Stimulated activated CD8-positive, alpha-beta memory T cell treated with anti-CD3 and anti-CD28 coated beads, Interleukin-2, amount 100 ng/mL, for 1 hour (primary cell): ENCODE results near the gene CTDSP1.
A peak's percentile ranks its signal among the peaks of the same experiment; 100 is the strongest.

Experiments used
- DNase-seq, 2 donors: peaks; one replicate each; pipeline ENCODE4 v3.0.0-alpha.2; 2020; ENCODE audit warnings: low read depth in 2 of 2

The CTDSP1 gene, protein sequence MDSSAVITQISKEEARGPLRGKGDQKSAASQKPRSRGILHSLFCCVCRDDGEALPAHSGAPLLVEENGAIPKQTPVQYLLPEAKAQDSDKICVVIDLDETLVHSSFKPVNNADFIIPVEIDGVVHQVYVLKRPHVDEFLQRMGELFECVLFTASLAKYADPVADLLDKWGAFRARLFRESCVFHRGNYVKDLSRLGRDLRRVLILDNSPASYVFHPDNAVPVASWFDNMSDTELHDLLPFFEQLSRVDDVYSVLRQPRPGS

DNA sequence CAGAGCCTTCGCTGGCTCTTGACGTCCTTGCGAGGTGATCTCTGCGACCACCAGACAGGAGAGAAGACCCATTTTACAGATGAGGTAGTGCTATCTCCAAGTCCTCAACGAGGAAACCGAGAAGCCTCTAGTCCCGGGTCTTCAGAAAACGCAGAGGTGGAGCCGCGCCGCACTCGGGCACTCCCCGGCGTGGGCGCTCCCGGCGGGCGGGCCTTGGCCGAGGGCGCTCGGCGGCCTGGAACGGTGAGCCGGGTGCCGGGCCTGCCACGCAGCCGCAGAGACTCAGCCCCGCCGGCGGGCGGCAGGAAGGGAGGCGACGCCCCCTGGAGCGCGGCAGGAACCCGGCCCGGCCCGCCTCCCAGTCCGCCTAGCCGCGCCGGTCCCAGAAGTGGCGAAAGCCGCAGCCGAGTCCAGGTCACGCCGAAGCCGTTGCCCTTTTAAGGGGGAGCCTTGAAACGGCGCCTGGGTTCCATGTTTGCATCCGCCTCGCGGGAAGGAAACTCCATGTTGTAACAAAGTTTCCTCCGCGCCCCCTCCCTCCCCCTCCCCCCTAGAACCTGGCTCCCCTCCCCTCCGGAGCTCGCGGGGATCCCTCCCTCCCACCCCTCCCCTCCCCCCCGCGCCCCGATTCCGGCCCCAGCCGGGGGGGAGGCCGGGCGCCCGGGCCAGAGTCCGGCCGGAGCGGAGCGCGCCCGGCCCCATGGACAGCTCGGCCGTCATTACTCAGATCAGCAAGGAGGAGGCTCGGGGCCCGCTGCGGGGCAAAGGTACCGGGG lies at the start of gene CTDSP1:
Gene CTDSP1, plus strand, starts transcription at position 478 of the 776 bp plus-strand sequence. Its CDS starts 223 bp downstream, at position 701.
- DNase-seq = peak; percentile 88 to 91

- DNase-seq = no peak
These were observed 45.6 kb upstream of the CTDSP1 start for GRCh38 chr2:218354045-218354444.

GRCh38 chr2:218354850-218355443 lies 44.7 kb upstream of the CTDSP1 start:
- no peak for DNase-seq

DNA sequence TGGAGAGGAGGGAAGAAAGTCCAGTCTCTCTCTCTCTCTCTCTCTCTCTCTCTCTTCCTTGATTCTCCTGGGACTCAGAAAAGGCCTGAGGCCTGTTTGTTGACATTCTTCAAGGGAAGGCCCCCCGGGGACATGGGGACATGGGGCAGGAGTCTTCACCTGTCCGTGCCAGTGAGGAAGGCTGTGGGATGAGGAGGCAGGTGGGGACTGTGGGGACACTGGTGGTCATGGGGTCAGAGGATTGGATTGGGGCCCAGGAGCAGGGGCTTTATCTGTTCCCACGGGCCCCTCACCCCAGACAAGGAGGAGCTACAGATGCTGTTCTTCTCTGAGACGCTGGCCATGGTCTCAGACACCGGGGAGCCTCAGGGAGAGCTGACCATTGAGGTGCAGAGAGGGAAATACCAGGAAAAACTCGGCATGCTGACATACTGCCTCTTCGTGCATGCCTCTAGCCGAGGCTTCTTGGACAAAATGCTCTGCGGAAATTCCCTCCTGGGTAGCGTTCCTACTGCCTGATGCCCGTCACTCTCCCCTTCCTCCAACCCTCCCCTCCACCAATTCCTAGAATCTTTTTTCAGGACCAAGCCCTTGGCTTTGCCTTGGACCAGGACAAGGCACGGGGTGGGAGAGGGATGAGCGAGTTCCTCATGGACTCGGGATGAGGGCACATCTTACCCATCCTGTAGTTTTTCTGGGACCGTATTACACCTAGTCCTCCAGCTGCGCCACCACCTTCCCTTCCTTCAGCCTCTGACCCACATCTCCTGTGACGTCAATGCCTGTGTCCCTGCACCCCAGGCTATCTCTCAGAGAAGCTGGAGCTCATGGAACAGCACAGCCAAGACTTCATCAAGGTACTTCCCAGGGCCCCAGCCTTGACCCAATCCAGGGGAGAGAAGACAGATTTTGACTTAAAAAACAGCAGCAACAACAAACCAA lies 42.2 kb upstream of the CTDSP1 start:
- no peak for DNase-seq

DNA sequence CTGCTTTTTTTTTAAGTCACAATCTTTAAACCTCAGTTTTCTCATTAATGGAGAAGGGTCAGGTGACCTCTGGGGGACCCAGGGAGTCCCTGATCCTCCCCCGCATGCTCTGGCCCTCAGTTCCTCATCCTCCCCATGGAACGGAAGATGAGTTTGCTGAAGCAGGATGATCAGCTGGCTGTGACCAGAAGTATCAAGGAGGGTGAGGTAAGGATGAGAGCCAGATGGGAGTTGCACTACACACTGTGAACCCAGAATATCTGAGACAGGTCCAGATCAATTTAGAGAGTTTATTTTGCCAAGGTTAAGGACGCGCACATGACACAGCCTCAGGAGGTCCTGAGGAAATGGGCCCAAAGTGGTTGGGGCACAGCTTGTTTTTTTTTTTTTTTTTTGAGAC lies 39.2 kb upstream of the CTDSP1 start:
- no peak for DNase-seq

- DNase-seq = no peak
These were observed 37.1 kb upstream of the CTDSP1 start for GRCh38 chr2:218362606-218363005.

DNA sequence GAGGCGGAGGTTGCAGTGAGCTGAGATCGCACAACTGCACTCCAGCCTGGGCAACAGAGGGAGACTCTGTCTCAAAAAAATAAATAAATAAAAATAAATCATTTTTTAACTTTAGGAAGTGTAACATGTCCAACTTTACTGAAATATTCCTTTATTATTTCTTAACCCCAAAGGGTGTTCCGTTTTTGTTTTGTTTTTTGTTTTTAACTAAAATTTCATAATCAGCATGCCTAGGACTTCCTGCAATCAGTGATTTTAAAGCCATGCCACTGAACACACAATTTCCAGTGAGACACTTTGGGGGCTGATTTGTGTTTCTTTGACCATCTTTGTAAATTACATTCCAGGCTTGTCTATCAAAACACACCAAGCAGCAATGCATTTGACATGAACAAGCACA lies 35.9 kb upstream of the CTDSP1 start:
- DNase-seq = no peak

DNA sequence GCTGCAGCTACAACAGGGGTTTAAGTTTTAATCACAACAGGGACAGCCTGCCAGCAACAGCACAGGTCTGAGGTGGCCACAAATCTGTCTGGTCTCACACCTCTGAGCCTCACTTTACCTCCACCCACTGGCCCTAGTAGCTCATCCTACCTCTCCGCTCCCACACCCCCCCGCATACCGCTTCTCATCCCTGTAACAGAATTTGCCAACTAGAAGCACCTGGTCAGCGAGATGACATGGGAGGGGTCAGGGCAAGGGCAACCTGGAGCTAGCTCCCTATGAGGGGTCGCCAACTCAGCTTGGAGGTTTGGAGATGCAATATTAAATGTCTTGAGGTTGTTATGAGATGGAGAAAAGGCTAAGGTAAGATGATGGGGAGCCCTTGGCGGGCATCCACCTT lies 35.5 kb upstream of the CTDSP1 start:
- no peak for DNase-seq

- no peak for DNase-seq
These were observed 32.9 kb upstream of the CTDSP1 start for GRCh38 chr2:218366621-218367414.

DNA sequence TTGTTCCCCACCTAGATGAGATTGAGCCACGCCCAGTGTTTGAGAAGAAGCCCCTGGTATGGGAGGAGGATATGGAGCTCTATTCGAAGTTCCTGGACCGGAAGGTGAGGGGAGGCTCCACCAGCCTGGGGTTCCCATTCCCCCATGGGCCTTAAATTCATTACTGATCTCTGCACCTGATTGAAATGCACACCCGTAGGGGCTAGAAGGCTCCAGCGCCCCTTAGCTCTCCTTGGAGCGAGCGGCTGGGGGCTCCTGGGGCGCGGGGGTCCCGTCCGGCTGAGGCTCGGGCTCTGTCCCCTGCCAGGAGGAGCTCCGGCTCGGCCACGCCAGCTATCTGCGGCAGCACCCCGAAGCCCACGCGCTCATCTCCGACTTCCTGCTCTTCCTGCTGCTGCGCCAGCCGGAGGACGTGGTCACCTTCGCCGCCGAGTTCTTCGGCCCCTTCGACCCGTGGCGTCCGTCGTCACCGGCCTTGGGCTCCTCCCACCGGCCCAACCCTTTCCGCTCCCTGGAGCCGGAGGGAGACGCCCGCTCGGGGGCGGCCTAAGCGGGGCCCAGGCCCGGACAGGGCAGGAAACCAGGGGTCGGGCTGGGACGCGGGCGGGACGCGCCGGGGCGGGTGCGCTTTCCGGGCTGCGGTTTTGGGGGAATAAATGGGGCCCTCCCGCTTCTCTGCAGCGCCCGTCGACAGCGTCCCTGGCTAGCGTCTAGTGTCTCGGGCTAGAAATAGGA lies 32.1 kb upstream of the CTDSP1 start:
- peak; percentile 39 to 40 for DNase-seq

DNA sequence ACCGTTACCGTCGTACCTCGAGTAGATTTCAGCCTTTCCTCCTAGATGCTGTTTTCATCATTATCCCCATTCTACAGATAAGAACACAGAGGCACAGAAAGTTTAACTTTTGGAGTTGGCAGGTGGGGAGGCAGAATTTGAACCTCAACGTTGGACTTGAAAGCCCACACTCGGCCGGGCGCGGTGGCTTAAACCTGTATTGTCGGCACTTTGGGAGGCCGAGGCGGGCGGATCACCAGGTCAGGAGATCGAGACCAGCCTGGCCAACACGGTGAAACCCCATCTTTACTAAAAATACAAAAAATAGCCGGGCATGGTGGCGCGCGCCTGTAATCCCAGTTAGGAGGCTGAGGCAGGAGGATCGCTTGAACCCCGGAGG lies 31.5 kb upstream of the CTDSP1 start:
- DNase-seq = no peak

DNA sequence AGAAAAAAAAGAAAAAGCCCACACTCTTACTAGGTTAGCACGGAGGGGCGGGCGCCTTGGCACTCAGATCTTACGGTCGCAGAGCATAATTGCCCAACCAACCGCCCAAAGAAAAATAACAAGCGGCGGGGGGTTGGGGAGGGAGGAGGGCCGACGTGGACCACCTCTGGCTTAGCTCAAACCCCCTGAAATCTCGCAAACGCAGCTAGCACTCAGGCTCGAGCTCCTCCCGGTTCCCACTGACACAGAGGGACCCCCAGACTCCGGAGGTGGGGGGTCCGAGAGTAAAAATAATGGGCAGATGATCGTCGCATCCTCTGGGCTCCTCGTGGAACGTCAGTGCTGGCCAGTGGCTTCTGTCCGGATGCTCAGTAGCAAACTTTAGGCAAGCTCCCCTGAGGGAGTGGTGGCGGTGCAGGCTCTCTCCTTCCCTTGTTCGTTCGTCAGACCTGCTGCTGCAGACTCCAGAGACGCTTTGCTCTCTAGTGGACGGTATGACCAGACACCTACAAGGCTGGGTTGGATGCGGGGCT lies 31.0 kb upstream of the CTDSP1 start:
- no peak for DNase-seq

- no peak for DNase-seq
These were observed 30.3 kb upstream of the CTDSP1 start for GRCh38 chr2:218369330-218369729.

DNA sequence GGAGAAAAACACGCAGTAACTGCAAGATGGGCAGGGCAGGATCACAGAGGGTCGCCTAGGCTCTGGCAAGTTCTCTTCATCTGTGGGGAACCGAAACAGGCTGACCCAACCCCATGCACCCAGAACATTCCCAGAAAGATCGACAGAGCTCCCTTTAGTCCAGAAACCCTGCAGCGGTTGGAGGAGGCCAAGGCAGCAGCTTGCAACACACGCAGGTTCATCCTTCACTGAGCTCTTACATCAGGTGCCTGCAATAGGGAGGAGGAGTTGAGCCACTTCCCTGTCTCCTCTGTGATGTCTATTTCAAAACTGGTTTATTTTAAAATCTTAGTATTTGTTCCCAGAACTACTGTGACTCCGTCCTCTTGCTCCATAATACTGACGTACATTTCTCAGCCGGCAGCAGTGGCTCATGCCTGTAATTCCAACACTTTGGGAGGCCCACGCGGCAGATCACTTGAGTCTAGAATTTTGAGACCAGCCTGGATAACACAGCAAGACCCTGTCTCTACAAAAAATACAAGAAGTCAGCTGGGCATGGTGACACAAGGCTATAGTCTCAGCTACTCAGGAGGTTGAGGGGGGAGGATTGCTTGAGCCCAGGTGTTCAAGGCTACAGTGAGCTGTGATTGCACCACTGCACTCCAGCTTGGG lies 29.1 kb upstream of the CTDSP1 start:
- no peak for DNase-seq

GRCh38 chr2:218371983-218372350 lies 27.7 kb upstream of the CTDSP1 start:
- DNase-seq = no peak

DNA sequence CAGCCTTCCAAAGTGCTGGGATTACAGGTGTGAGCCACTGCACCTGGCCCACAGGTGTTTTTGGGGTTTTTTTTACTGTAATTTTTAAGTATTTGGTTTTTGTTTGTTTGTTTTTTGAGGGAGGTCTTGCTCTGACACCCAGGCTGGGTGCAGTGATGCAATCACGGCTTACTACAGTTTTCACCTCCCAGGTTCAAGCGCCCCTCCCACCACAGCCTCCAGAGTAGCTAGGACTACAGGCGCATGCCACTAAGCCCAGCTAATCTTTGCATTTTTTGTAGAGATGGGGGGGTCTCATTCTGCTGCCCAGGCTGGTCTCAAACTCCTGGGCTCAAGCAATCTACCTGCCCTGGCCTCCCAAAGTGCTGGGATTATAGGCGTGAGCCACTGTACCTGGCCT lies 24.9 kb upstream of the CTDSP1 start:
- DNase-seq = no peak

GRCh38 chr2:218375212-218375611 lies 24.5 kb upstream of the CTDSP1 start:
- DNase-seq = no peak

GRCh38 chr2:218378053-218378452 lies 21.6 kb upstream of the CTDSP1 start:
- DNase-seq = no peak

DNA sequence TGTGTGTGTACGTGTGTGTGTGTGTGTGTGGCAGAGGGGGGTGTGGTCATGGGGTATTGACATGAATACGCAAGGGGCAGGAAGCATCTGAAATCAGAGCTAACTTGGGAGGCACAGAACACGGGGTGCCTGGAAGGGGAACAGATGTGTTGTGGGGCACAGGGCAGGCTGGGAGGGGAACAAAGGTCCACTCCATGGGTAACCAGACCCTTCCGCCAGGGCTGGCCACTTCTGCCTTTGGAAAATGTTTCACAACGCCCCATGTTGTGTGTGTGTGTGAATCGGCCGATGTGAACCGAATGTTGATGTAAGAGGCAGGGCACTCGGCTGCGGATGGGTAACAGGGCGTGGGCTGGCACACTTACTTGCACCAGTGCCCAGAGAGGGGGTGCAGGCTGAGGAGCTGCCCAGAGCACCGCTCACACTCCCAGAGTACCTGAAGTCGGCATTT lies 17.7 kb upstream of the CTDSP1 start, which contains the start of gene SLC11A1:
Gene SLC11A1, plus strand, starts transcription at position 358 of the 451 bp plus-strand sequence. CDS start 96 bp downstream, outside the sequence.
- DNase-seq = no peak
